H9 (cell line): ENCODE measurements around the gene FBXO17. TPM values are rescaled to one million over a fixed set of nuclear protein-coding genes. Genes with fewer than 3 reads are reported as not detected.
A peak's percentile ranks its signal among the peaks of the same experiment; 100 is the strongest.
"Not testable (repeated sequence)": the region's sequence is repeated elsewhere in the genome, so short reads cannot be mapped to it uniquely, and the experiment has no call there.

Experiments
- DNase-seq: peaks from one replicate; pipeline ENCODE4 v3.0.0-alpha.2; 2017
- H2AFZ ChIP-seq: one replicate; pipeline ENCODE4 v1.6.1; 2013; ENCODE audit warnings: mild to moderate bottlenecking, low read length, control low read depth, moderate library complexity
- H2AK5ac ChIP-seq: 2 replicates; pipeline ENCODE4 v1.6.1; 2013; ENCODE audit warnings: low read length, control low read depth, mixed read lengths; ENCODE audit not compliant: insufficient read length
- H2BK120ac ChIP-seq: one replicate; pipeline ENCODE4 v1.6.1; 2013; ENCODE audit warnings: low read depth, mild to moderate bottlenecking, low read length, control low read depth, inconsistent platforms; ENCODE audit not compliant: poor library complexity, severe bottlenecking
- H2BK12ac ChIP-seq: 2 replicates; pipeline ENCODE4 v1.6.1; 2013; ENCODE audit warnings: low read length, control low read depth, mixed read lengths, low read depth; ENCODE audit not compliant: insufficient read length
- H2BK15ac ChIP-seq: 2 replicates; pipeline ENCODE4 v1.6.1; 2013; ENCODE audit warnings: low read depth, low read length, control low read depth
- H2BK20ac ChIP-seq: one replicate; pipeline ENCODE4 v1.6.1; 2013; ENCODE audit warnings: low read depth, mild to moderate bottlenecking, low read length, control low read depth, inconsistent platforms; ENCODE audit not compliant: poor library complexity, severe bottlenecking
- H2BK5ac ChIP-seq: 2 replicates; pipeline ENCODE4 v1.6.1; 2013; ENCODE audit warnings: low read length, control low read depth, mixed read lengths; ENCODE audit not compliant: insufficient read length
- H3K14ac ChIP-seq: 2 replicates; pipeline ENCODE4 v1.6.1; 2013; ENCODE audit warnings: low read length, control low read depth; ENCODE audit not compliant: insufficient read depth
- H3K18ac ChIP-seq: 2 replicates; pipeline ENCODE4 v1.6.1; 2013; ENCODE audit warnings: low read depth, mild to moderate bottlenecking, mixed read lengths, low read length, control low read depth; ENCODE audit not compliant: insufficient read length
- H3K23ac ChIP-seq: 2 replicates; pipeline ENCODE4 v1.6.1; 2013; ENCODE audit warnings: low read length, control low read depth, mixed read lengths, low read depth; ENCODE audit not compliant: insufficient read length
- H3K23me2 ChIP-seq: 2 replicates; pipeline ENCODE4 v1.6.1; 2013; ENCODE audit warnings: low read depth, mild to moderate bottlenecking, mixed read lengths, low read length, control low read depth; ENCODE audit not compliant: insufficient read length, poor library complexity, severe bottlenecking
- H3K27ac ChIP-seq: 2 replicates; pipeline ENCODE4 v1.5.1; 2013; ENCODE audit warnings: low read length, control low read depth, mixed read lengths, low read depth; ENCODE audit not compliant: insufficient read length
- H3K27me3 ChIP-seq: 2 replicates; pipeline ENCODE4 v1.6.1; 2013; ENCODE audit warnings: low read length, control low read depth, inconsistent platforms; ENCODE audit not compliant: insufficient read depth
- H3K4ac ChIP-seq: 2 replicates; pipeline ENCODE4 v1.6.1; 2013; ENCODE audit warnings: low read depth, mild to moderate bottlenecking, control low read depth, inconsistent platforms, low read length, moderate library complexity
- H3K4me1 ChIP-seq: 2 replicates; pipeline ENCODE4 v1.6.1; 2013; ENCODE audit warnings: low read length, control low read depth, inconsistent platforms; ENCODE audit not compliant: insufficient read depth
- H3K4me2 ChIP-seq: 2 replicates; pipeline ENCODE4 v1.6.1; 2013; ENCODE audit warnings: low read length, control low read depth, mixed read lengths; ENCODE audit not compliant: insufficient read length, insufficient read depth
- H3K56ac ChIP-seq: 2 replicates; pipeline ENCODE4 v1.6.1; 2013; ENCODE audit warnings: low read depth, mild to moderate bottlenecking, mixed read lengths, low read length, control low read depth; ENCODE audit not compliant: insufficient read length
- H3K79me1 ChIP-seq: 2 replicates; pipeline ENCODE4 v1.6.1; 2013; ENCODE audit warnings: low read depth, mild to moderate bottlenecking, moderate library complexity, low read length, control low read depth, inconsistent platforms; ENCODE audit not compliant: insufficient read depth, poor library complexity, severe bottlenecking
- H3K79me2 ChIP-seq: 2 replicates; pipeline ENCODE4 v1.6.1; 2013; ENCODE audit warnings: low read length, control low read depth, inconsistent platforms; ENCODE audit not compliant: insufficient read depth
- H3K9ac ChIP-seq: 2 replicates; pipeline ENCODE4 v1.6.1; 2013; ENCODE audit warnings: low read length, control low read depth, mixed read lengths; ENCODE audit not compliant: insufficient read length; ENCODE audit errors: extremely low read depth
- H3K9me3 ChIP-seq: one replicate; pipeline ENCODE4 v1.6.1; 2013; ENCODE audit warnings: low read depth, low read length, inconsistent platforms; ENCODE audit not compliant: control insufficient read depth
- H3T11ph ChIP-seq: one replicate; pipeline ENCODE4 v1.6.1; 2013; ENCODE audit warnings: mild to moderate bottlenecking, low read length, control low read depth, inconsistent platforms
- H4K20me1 ChIP-seq: one replicate; pipeline ENCODE4 v1.6.1; 2013; ENCODE audit not compliant: control insufficient read depth, insufficient read length, insufficient read depth
- H4K5ac ChIP-seq: 2 replicates; pipeline ENCODE4 v1.6.1; 2013; ENCODE audit warnings: low read depth, mild to moderate bottlenecking, mixed read lengths, low read length, control low read depth; ENCODE audit not compliant: insufficient read length
- H4K8ac ChIP-seq: replicated peaks from 2 replicates; pipeline ENCODE4 v1.6.1; 2013; ENCODE audit warnings: low read length, control low read depth, mixed read lengths, low read depth; ENCODE audit not compliant: insufficient read length
- H4K91ac ChIP-seq: 2 replicates; pipeline ENCODE4 v1.6.1; 2013; ENCODE audit warnings: low read depth, mild to moderate bottlenecking, moderate library complexity, mixed read lengths, low read length, control low read depth; ENCODE audit not compliant: insufficient read length
- H3K27ac Mint-ChIP-seq, 3 experiments: 2 replicates in 2 of 3; 3 replicates in 1 of 3; pipeline ENCODE4 v1.8.0; 2020 to 2021; ENCODE audit warnings: mixed read lengths in 3 of 3, mild to moderate bottlenecking in 1 of 3, moderate library complexity in 1 of 3
- H3K27me3 Mint-ChIP-seq: 2 replicates; pipeline ENCODE4 v1.8.0; 2021; ENCODE audit warnings: low read depth, mild to moderate bottlenecking, moderate library complexity, mixed read lengths
- H3K36me3 Mint-ChIP-seq, 3 experiments: 2 replicates in 2 of 3; 3 replicates in 1 of 3; pipeline ENCODE4 v1.8.0; 2020 to 2021; ENCODE audit warnings: low read depth in 3 of 3, mixed read lengths in 3 of 3; ENCODE audit not compliant: insufficient read depth in 1 of 3
- H3K4me1 Mint-ChIP-seq, 2 experiments: 2 replicates each; pipeline ENCODE4 v1.8.0; 2020; ENCODE audit warnings: mixed read lengths in 2 of 2
- H3K4me3 Mint-ChIP-seq, 2 experiments: 2 replicates in 1 of 2; 3 replicates in 1 of 2; pipeline ENCODE4 v1.8.0; 2020 to 2021; ENCODE audit warnings: mild to moderate bottlenecking in 2 of 2, mixed read lengths in 2 of 2, moderate library complexity in 1 of 2
- H3K9me3 Mint-ChIP-seq, 2 experiments: 2 replicates in 1 of 2; 3 replicates in 1 of 2; pipeline ENCODE4 v1.8.0; 2020; ENCODE audit warnings: mild to moderate bottlenecking in 2 of 2, mixed read lengths in 2 of 2, moderate library complexity in 1 of 2
- whole genome bisulfite sequencing: extraction: QIAGEN DNeasy Blood & Tissue Kit; methylation state at CpG from one replicate; pipeline ENCODE4 v1.1.7; 2013; ENCODE audit warnings: missing lambda C conversion rate, low lambda C conversion rate, mixed read lengths; ENCODE audit not compliant: insufficient read length; ENCODE audit errors: extremely low coverage; 5-methylcytosine and 5-hydroxymethylcytosine counted together
- total RNA-seq: library from RNA; stranded (reverse); gene quantifications from 2 replicates; pipeline ENCODE4 v1.2.1, GENCODE V29; 2021
- TF ChIP-seq, protein P1 (sequence below): fragments of 200-600 bp; sonication (generic); conservative IDR thresholded peaks from 3 replicates; pipeline ENCODE4 v1.8.0; 2021; ENCODE audit warnings: antibody characterized with exemption, mild to moderate bottlenecking

FBXO17 gene
- total RNA-seq, 1 experiment from 2014 or later = 25.5 TPM

DNA sequence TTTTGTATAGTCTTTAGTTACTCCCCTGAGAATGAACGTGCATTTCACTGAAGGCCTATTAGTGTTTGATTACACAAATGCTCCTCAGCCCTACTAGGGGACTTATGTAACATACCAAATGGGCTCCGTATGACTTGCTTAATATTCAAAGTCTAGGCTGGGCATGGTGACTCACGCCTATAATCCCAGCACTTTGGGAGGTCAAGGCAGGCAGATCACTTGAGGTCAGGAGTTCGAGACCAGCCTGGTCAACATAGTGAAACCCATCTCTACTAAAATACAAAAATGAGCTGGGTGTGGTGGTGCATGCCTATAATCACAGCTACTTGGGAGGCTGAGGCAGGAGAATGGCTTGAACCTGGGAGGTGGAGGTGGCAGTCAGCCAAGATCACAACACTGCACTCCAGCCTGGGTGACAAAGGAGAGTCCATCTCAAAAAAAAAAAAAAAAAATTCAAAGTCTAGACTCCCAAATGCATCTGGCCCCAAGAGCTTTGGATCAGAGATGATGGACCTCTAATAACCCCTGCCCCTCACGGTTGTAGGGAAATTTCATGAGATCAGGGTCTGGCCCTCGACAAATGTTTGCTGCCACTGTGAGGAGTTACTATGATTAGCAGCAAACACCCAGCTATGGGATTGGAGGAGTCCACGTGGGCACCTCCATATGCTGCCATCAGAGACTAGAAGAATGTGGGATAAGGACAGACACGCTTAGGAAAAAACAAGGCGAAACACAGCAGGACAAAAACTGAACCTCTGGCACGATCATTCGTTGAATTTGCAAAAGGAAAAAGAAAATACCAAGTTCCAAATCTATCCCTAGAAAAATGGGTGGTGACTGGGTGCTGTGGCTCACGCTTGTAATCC lies 4.6 kb downstream of the FBXO17 start:
- Histone ChIP-seq H3K9ac (no peak overlapping the region), H3K56ac (no peak overlapping the region), H3K27ac (no peak overlapping the region), H3K4me2 (no peak overlapping the region), H3K79me1 (no peaks in the 10 kb centered on the region), H3K23ac (no peak overlapping the region), H3K27me3 (no peaks in the 10 kb centered on the region), H4K5ac (no peak overlapping the region), H3K23me2 (peaks cover 5% of the 10 kb centered on the region), H3K79me2 (no peaks in the 10 kb centered on the region), H2BK15ac (no peak overlapping the region), H3K14ac (no peak overlapping the region), H2AK5ac (no peak overlapping the region), H4K91ac (no peak overlapping the region), H3K4me1 (no peaks in the 10 kb centered on the region), H2BK12ac (no peak overlapping the region), H2BK120ac (no peak overlapping the region), H2BK5ac (no peak overlapping the region), H3K4ac (no peak overlapping the region), H3K9me3 (no peaks in the 10 kb centered on the region), H4K20me1 (no peaks in the 10 kb centered on the region), H2AFZ (no peak overlapping the region), H2BK20ac (no peak overlapping the region), H3K18ac (no peak overlapping the region), H3T11ph (no peak overlapping the region), H4K8ac (no peak overlapping the region)
- H3K36me3 Mint-ChIP-seq = peaks cover under 1 to 26% (median 22%) of the 10 kb centered on the region in 3 experiments
- H3K4me1 Mint-ChIP-seq = peaks cover 7 to 13% of the 10 kb centered on the region in 2 experiments
- no CpG with 5 or more reads among the region's 12 CpGs for WGBS
- H3K27ac Mint-ChIP-seq = peak overlapping the region in 1 of 3 experiments; percentile 71; a peak in 2 of 7 replicates
- H3K4me3 Mint-ChIP-seq = no peak overlapping the region
- TF ChIP-seq, protein P1, sequence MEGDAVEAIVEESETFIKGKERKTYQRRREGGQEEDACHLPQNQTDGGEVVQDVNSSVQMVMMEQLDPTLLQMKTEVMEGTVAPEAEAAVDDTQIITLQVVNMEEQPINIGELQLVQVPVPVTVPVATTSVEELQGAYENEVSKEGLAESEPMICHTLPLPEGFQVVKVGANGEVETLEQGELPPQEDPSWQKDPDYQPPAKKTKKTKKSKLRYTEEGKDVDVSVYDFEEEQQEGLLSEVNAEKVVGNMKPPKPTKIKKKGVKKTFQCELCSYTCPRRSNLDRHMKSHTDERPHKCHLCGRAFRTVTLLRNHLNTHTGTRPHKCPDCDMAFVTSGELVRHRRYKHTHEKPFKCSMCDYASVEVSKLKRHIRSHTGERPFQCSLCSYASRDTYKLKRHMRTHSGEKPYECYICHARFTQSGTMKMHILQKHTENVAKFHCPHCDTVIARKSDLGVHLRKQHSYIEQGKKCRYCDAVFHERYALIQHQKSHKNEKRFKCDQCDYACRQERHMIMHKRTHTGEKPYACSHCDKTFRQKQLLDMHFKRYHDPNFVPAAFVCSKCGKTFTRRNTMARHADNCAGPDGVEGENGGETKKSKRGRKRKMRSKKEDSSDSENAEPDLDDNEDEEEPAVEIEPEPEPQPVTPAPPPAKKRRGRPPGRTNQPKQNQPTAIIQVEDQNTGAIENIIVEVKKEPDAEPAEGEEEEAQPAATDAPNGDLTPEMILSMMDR = no peak
- DNase-seq = no peak
- H3K27me3 Mint-ChIP-seq = no peaks in the 10 kb centered on the region
- no peaks in the 10 kb centered on the region; a peak in 1 of 5 replicates for H3K9me3 Mint-ChIP-seq

GRCh38 chr19:38966149-38966548 lies 9.4 kb downstream of the FBXO17 start:
- not testable (repeated sequence) for H2BK15ac ChIP-seq, H2AFZ ChIP-seq, H3K4me1 ChIP-seq, H3K23me2 ChIP-seq, H2BK5ac ChIP-seq, H3T11ph ChIP-seq, H3K18ac ChIP-seq, H3K9me3 ChIP-seq, DNase-seq, H3K79me2 ChIP-seq, H2AK5ac ChIP-seq, H3K27ac ChIP-seq, H3K9me3 Mint-ChIP-seq, H3K56ac ChIP-seq, H3K4me3 Mint-ChIP-seq, H4K8ac ChIP-seq, H3K27me3 ChIP-seq, H3K27me3 Mint-ChIP-seq, H3K79me1 ChIP-seq, H3K4ac ChIP-seq, H2BK12ac ChIP-seq, H3K23ac ChIP-seq, H3K9ac ChIP-seq, H2BK120ac ChIP-seq, H3K27ac Mint-ChIP-seq, H3K4me1 Mint-ChIP-seq, H4K20me1 ChIP-seq, H4K91ac ChIP-seq, H2BK20ac ChIP-seq, H4K5ac ChIP-seq, H3K14ac ChIP-seq, H3K4me2 ChIP-seq
- no CpG with 5 or more reads among the region's 5 CpGs for WGBS
- peaks cover 0 to 31% (median 23%) of the 10 kb centered on the region in 3 experiments; a peak in 5 of 7 replicates for H3K36me3 Mint-ChIP-seq
